Tibial nerve (tissue), 4 donors: ENCODE measurements around the gene ANKRD28. TPM values are rescaled to one million over a fixed set of nuclear protein-coding genes. Genes with fewer than 3 reads are reported as not detected.
"Not testable (repeated sequence)": the region's sequence is repeated elsewhere in the genome, so short reads cannot be mapped to it uniquely, and the experiment has no call there.

Experiments
- DNase-seq, 2 donors: peaks; one replicate each; pipeline ENCODE4 v3.0.0-alpha.2; 2019; ENCODE audit warnings: low spot score in 2 of 2
- H3K27ac ChIP-seq, 4 donors: fragments of 200-600 bp; sonication (generic) in 3 of 4; one replicate each; pipeline ENCODE4 v1.5.1; 2017 to 2019; ENCODE audit warnings: mild to moderate bottlenecking in 1 of 4
- H3K27me3 ChIP-seq, 2 donors: fragments of 200-600 bp; sonication (generic) in 1 of 2; one replicate each; pipeline versions ENCODE4 v1.5.1 to v1.6.0; 2017 to 2019
- H3K36me3 ChIP-seq, 3 donors: fragments of 200-600 bp; sonication (generic); one replicate each; pipeline ENCODE4 v1.5.1; 2018 to 2019
- H3K4me1 ChIP-seq, 4 donors: fragments of 200-600 bp; sonication (generic) in 3 of 4; one replicate each; pipeline ENCODE4 v1.5.1; 2017 to 2019
- H3K4me3 ChIP-seq, 4 donors: fragments of 200-600 bp; sonication (generic) in 3 of 4; one replicate each; pipeline ENCODE4 v1.5.1; 2017 to 2019; ENCODE audit warnings: mild to moderate bottlenecking in 1 of 4, moderate library complexity in 1 of 4
- H3K9me3 ChIP-seq, 4 donors: fragments of 200-600 bp; sonication (generic) in 3 of 4; one replicate each; pipeline ENCODE4 v1.5.1; 2017 to 2019
- EP300 ChIP-seq, 2 donors: sonication (generic); formaldehyde crosslinking; IDR thresholded peaks; one replicate each; pipeline ENCODE4 v1.6.1; 2017; ENCODE audit warnings: antibody characterized with exemption in 2 of 2, mild to moderate bottlenecking in 1 of 2
- POLR2A ChIP-seq, 2 donors: fragments of 450-650 bp; IDR thresholded peaks; one replicate each; pipeline ENCODE4 v1.6.1; 2017; ENCODE audit warnings: antibody characterized with exemption in 2 of 2, mild to moderate bottlenecking in 2 of 2, moderate library complexity in 2 of 2
- WGBS, 2 donors: methylation state at CpG; one replicate each; pipeline ENCODE4 v1.1.5; 2018; 5-methylcytosine and 5-hydroxymethylcytosine counted together
- total RNA-seq, 4 donors: library from RNA; depleted of rRNA; stranded (reverse); fragments of >200 nt; gene quantifications; one replicate each; pipeline ENCODE4 v1.1.0, GENCODE V29; 2016
- TF ChIP-seq, protein P1 (sequence below), 5 experiments: fragments of 200-600 bp in 3 of 5; fragments of 450-650 bp in 2 of 5; sonication (generic) in 3 of 5; IDR thresholded peaks; one replicate each; pipeline ENCODE4 v1.5.1; 2016 to 2019; ENCODE audit warnings: antibody characterized with exemption in 5 of 5, mild to moderate bottlenecking in 3 of 5, moderate library complexity in 2 of 5

The ANKRD28 gene
- total RNA-seq, 4 donors from 2014 or later, result 78.3 to 93.6 (median 81.0) TPM

DNA sequence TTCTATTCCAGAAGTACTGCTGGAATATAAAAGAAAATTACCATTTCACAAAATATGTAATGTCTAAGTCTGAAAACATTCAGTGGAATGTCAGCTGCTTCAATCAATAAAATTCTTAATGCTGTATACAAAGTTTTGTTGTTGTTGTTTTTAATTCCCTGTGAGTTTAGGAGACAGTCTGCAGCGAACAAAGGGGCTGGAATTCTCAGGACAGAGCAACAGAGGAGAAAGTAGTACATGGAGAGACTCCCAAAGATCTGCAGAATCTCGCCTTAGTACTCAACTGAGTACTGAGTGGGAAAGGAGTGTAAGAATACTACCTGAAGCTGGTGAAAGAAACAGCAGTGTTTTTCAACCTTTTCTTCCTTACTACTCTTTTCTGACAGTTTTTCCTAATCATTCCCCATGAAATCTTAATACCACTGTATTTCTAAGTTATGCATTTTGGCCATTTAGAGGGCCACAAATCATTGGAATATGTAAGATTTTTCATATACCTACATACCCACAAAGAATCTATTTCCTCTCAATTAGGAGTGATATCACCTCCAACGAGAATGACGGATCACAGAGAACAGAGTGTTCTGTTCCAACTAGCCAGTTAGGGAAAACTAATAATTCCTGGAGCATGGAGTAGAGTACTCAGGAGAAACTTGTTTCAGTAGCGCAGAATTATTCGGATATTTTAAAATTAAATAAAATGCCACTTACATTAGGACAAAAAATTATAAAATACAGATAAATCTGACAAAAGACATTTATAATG lies 16.0 kb downstream of the ANKRD28 start:
- TF ChIP-seq, protein P1, sequence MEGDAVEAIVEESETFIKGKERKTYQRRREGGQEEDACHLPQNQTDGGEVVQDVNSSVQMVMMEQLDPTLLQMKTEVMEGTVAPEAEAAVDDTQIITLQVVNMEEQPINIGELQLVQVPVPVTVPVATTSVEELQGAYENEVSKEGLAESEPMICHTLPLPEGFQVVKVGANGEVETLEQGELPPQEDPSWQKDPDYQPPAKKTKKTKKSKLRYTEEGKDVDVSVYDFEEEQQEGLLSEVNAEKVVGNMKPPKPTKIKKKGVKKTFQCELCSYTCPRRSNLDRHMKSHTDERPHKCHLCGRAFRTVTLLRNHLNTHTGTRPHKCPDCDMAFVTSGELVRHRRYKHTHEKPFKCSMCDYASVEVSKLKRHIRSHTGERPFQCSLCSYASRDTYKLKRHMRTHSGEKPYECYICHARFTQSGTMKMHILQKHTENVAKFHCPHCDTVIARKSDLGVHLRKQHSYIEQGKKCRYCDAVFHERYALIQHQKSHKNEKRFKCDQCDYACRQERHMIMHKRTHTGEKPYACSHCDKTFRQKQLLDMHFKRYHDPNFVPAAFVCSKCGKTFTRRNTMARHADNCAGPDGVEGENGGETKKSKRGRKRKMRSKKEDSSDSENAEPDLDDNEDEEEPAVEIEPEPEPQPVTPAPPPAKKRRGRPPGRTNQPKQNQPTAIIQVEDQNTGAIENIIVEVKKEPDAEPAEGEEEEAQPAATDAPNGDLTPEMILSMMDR (IDR thresholded peaks at IDR 0.05), result no peak
- peak; percentile 71 to 79 for TF ChIP-seq EP300 (IDR thresholded peaks at IDR 0.05)
- Histone ChIP-seq H3K9me3 (no peaks in the 10 kb centered on the region), H3K27ac (peak overlapping the region in 2 of 4 donors; percentile 69 to 84), H3K4me3 (no peak overlapping the region), H3K27me3 (no peaks in the 10 kb centered on the region), H3K4me1 (peaks cover 0 to 57% (median 8%) of the 10 kb centered on the region in 4 donors), H3K36me3 (no peaks in the 10 kb centered on the region)
- DNase-seq, result no peak
- WGBS, 2 donors, result 63 to 64% methylated on average over 6 of the region's 6 CpGs

GRCh38 chr3:15781131-15781530 lies 16.6 kb downstream of the ANKRD28 start:
- Histone ChIP-seq H3K27me3 (no peaks in the 10 kb centered on the region), H3K36me3 (no peaks in the 10 kb centered on the region), H3K9me3 (no peaks in the 10 kb centered on the region), H3K4me1 (peaks cover 0 to 52% (median 8%) of the 10 kb centered on the region in 4 donors), H3K27ac (peak overlapping the region in 2 of 4 donors; percentile 69 to 84), H3K4me3 (no peak overlapping the region)
- TF ChIP-seq POLR2A (IDR thresholded peaks at IDR 0.05) (no peak), EP300 (IDR thresholded peaks at IDR 0.05) (no peak)
- TF ChIP-seq, protein P1 (IDR thresholded peaks at IDR 0.05), result no peak
- no peak for DNase-seq

- TF ChIP-seq, protein P1 (IDR thresholded peaks at IDR 0.05), result no peak
- no peak for TF ChIP-seq EP300 (IDR thresholded peaks at IDR 0.05)
- no peak for TF ChIP-seq POLR2A (IDR thresholded peaks at IDR 0.05)
- no peak for DNase-seq
- no peaks in the 10 kb centered on the region for H3K27me3 ChIP-seq
- no peak overlapping the region for H3K27ac ChIP-seq
- no peaks in the 10 kb centered on the region for H3K9me3 ChIP-seq
- H3K4me1 ChIP-seq, result peaks cover 0 to 37% (median 9%) of the 10 kb centered on the region in 4 donors
- no peak overlapping the region for H3K4me3 ChIP-seq
- 94 to 96% methylated on average over 1 of the region's 1 CpG for WGBS, 2 donors
- H3K36me3 ChIP-seq, result no peaks in the 10 kb centered on the region
These were observed 18.7 kb downstream of the ANKRD28 start for GRCh38 chr3:15779111-15779510.

- peaks cover 0 to 30% (median 9%) of the 10 kb centered on the region in 4 donors for H3K4me1 ChIP-seq
These were observed 19.4 kb downstream of the ANKRD28 start for GRCh38 chr3:15778332-15778858.

DNA sequence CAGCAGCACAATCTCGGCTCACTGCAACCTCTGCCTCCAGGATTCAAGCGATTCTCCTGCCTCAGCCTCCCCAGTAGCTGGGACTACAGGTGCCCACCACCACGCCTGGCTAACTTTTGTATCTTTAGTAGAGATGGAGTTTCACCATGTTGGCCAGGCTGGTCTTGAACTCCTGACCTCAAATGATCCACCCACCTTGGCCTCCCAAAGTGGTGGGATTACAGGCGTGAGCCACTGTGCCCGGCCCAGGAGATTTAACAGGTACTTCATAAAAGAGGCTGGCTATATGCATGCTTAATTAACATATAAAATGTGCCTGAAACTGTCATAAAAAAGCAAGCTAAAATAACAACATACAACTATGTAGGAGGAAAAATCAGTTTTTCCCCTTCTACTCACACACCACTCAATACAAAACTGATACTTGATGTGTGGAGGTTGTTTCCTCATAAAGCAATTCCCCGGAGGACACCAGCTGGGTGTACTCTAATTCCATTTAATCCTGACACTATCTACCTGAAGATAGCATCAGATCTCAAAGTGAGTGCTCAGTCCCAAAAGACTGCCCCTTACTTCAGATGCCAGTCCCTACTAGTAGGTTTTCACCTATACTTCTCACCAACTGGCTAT lies 22.7 kb downstream of the ANKRD28 start:
- H3K9me3 ChIP-seq, H3K36me3 ChIP-seq, H3K4me1 ChIP-seq, H3K27me3 ChIP-seq, H3K27ac ChIP-seq, DNase-seq, H3K4me3 ChIP-seq: not testable (repeated sequence)
- WGBS, 2 donors, result 91 to 94% methylated on average over 6 of the region's 6 CpGs

More at GRCh38 chr3:15778332-15778858, 19.4 kb downstream of the ANKRD28 start:
- no peak for TF ChIP-seq EP300 (IDR thresholded peaks at IDR 0.05)
- no peak for DNase-seq
- no peak overlapping the region for H3K4me3 ChIP-seq
- no peaks in the 10 kb centered on the region for H3K9me3 ChIP-seq
- no peaks in the 10 kb centered on the region for H3K36me3 ChIP-seq
- H3K27ac ChIP-seq, result no peak overlapping the region
- 93 to 96% methylated on average over 2 of the region's 2 CpGs for WGBS, 2 donors
- no peaks in the 10 kb centered on the region for H3K27me3 ChIP-seq

DNA sequence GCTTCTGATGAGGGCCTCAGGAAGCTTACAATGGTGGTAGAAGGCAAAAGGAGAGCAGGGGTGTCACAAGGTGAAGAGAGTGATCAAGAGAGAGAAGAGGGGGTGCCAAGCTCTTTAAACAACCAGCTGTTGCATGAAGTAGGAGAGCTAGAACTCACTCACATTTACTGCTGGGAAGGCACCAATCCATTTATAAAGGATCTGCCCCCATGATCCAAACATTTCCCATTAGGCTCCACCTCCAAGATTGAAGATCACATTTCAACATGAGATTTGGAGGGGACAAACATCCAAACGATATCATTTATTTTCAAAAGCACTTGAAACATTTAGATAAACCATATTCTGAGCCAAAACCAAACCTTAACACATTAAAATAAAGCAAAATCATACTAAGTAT lies 26.3 kb downstream of the ANKRD28 start:
- 65 to 67% methylated on average over 1 of the region's 1 CpG for WGBS, 2 donors
- Histone ChIP-seq H3K36me3 (no peaks in the 10 kb centered on the region), H3K27ac (no peak overlapping the region), H3K9me3 (no peaks in the 10 kb centered on the region), H3K4me3 (no peak overlapping the region), H3K4me1 (peaks cover 0 to 31% (median 17%) of the 10 kb centered on the region in 4 donors), H3K27me3 (no peaks in the 10 kb centered on the region)
- TF ChIP-seq EP300 (IDR thresholded peaks at IDR 0.05) (no peak), POLR2A (IDR thresholded peaks at IDR 0.05) (no peak)
- TF ChIP-seq, protein P1 (IDR thresholded peaks at IDR 0.05), result no peak
- DNase-seq, result no peak
